ENCODE data around the gene UBXN10. TPM values are rescaled to one million over a fixed set of nuclear protein-coding genes. Genes with fewer than 3 reads are reported as not detected.

Gene UBXN10
- total RNA-seq, 1 donor from 2014 or later, result 0.49 TPM

DNA sequence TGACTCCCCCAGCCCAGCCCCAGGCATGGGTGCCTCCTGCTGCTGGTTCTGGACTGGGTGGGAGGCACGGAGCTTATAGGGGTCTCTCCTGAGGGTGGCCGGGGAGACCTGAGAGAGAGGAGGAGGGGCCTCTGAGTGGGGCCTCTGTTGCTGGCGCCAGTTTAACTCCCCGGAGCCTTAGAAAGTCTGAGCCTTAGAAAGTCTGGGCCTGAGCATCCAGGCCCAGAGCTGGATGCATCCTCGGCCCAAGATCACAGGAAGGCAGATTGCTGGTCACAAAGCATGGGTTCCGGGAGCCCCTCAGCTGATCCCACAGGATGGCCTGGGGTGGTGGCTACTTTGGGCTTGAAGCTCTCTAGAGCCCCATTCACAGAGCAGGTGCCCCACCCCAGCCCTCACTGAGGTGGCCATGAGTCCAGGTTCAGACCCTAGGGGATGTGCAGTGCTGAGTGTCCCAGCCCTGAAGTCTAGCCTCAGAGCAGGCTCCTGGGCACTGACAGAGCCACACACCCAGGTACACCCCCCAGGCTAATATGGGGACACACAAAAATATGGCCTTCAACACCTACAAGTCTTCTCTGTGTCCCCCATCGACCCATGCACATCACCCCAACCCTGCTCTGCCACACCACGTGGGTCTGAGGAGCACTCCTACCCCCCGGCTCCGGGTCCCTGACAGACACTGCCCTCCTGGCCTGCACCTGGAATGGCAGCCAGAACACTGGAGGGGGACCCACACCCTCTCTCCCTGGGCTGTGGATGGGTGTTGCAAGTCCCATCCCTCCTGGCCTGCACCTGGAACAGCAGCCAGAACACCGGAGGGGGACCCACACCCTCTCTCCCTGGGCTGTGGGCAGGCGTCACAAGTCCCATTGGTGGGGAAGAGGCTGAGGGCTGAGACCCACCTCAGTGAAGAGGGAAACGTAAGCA lies 37.1 kb upstream of the UBXN10 start:
- Histone ChIP-seq H3K4me3 (no peak overlapping the region), H3K27ac (no peak overlapping the region), H3K9me3 (no peaks in the 10 kb centered on the region), H3K36me3 (no peaks in the 10 kb centered on the region), H3K27me3 (no peaks in the 10 kb centered on the region), H3K4me1 (peaks cover 5% of the 10 kb centered on the region)
- DNase-seq (ENCODE audit: extremely low spot score in 2 of 2), result no peak
- intact Hi-C loops (cut with DNase I), result no loop called here
- TF ChIP-seq POLR2AphosphoS5 (IDR thresholded peaks at IDR 0.05; ENCODE audit: insufficient read depth in 1 of 2, low read depth in 1 of 2) (no peak), POLR2A (IDR thresholded peaks at IDR 0.05) (no peak)
- TF ChIP-seq, protein P1, sequence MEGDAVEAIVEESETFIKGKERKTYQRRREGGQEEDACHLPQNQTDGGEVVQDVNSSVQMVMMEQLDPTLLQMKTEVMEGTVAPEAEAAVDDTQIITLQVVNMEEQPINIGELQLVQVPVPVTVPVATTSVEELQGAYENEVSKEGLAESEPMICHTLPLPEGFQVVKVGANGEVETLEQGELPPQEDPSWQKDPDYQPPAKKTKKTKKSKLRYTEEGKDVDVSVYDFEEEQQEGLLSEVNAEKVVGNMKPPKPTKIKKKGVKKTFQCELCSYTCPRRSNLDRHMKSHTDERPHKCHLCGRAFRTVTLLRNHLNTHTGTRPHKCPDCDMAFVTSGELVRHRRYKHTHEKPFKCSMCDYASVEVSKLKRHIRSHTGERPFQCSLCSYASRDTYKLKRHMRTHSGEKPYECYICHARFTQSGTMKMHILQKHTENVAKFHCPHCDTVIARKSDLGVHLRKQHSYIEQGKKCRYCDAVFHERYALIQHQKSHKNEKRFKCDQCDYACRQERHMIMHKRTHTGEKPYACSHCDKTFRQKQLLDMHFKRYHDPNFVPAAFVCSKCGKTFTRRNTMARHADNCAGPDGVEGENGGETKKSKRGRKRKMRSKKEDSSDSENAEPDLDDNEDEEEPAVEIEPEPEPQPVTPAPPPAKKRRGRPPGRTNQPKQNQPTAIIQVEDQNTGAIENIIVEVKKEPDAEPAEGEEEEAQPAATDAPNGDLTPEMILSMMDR (IDR thresholded peaks at IDR 0.05), result no peak

DNA sequence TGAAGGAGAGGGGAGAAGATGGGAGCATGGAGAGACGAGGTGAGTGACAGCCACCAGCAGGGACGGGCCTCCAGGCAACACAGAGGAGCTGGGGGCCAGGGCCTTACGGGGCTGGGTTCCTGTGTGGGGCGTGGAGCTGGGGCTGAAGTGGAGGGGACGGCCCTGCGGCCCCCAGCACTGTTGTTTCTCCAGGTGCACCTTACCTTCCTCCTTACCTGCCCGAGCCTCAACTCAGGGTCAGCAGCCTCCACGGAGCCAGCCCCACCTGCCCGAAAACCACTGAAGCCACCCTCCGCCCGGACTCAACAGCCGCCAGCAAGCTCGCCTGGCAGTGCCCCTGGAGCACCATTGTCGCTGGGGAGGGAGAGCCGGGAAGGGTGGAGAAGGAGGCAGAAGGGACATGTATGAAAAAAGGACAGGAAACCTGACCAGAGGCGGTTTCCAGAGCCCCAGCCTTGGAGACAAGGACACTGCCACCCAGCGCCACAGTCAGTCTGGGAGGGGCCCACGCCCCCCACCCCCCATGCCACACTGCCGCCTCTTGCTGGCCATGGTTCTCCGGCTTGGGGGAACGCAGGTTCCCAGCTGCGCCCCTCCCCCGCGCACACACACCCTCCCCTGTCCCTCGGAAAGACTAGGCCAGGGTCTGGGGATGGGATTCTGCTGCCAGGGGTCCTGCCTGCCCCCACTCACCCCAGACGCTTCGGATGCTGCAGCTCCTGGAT lies 36.1 kb upstream of the UBXN10 start:
- Histone ChIP-seq H3K27ac (no peak overlapping the region), H3K4me1 (peaks cover 5% of the 10 kb centered on the region), H3K27me3 (no peaks in the 10 kb centered on the region), H3K36me3 (no peaks in the 10 kb centered on the region), H3K4me3 (no peak overlapping the region), H3K9me3 (no peaks in the 10 kb centered on the region)
- TF ChIP-seq POLR2AphosphoS5 (IDR thresholded peaks at IDR 0.05; ENCODE audit: insufficient read depth in 1 of 2, low read depth in 1 of 2), result no peak
- TF ChIP-seq POLR2A (IDR thresholded peaks at IDR 0.05), result no peak
- TF ChIP-seq, protein P1 (IDR thresholded peaks at IDR 0.05), result no peak
- no peak for DNase-seq (ENCODE audit: extremely low spot score in 2 of 2)
- intact Hi-C loops (cut with DNase I), result no loop called here

- intact Hi-C loops (cut with DNase I), result no loop called here
- Histone ChIP-seq H3K4me3 (no peak overlapping the region), H3K9me3 (no peaks in the 10 kb centered on the region), H3K36me3 (no peaks in the 10 kb centered on the region), H3K27ac (no peak overlapping the region), H3K27me3 (no peaks in the 10 kb centered on the region), H3K4me1 (peaks cover 5% of the 10 kb centered on the region)
- TF ChIP-seq, protein P1 (IDR thresholded peaks at IDR 0.05), result no peak
- TF ChIP-seq POLR2AphosphoS5 (IDR thresholded peaks at IDR 0.05; ENCODE audit: insufficient read depth in 1 of 2, low read depth in 1 of 2) (no peak), POLR2A (IDR thresholded peaks at IDR 0.05) (no peak)
- no peak for DNase-seq (ENCODE audit: extremely low spot score in 2 of 2)
Observed at GRCh38 chr1:20150326-20150705, 35.6 kb upstream of the UBXN10 start.

- no peak overlapping the region for H3K27ac ChIP-seq
- no peaks in the 10 kb centered on the region for H3K27me3 ChIP-seq
- peaks cover 5% of the 10 kb centered on the region for H3K4me1 ChIP-seq
- no peak for DNase-seq (ENCODE audit: extremely low spot score in 2 of 2)
- H3K36me3 ChIP-seq, result no peaks in the 10 kb centered on the region
- no peak overlapping the region for H3K4me3 ChIP-seq
- intact Hi-C loops (cut with DNase I), result no loop called here
- no peaks in the 10 kb centered on the region for H3K9me3 ChIP-seq
- TF ChIP-seq POLR2AphosphoS5 (IDR thresholded peaks at IDR 0.05; ENCODE audit: insufficient read depth in 1 of 2, low read depth in 1 of 2) (no peak), POLR2A (IDR thresholded peaks at IDR 0.05) (no peak)
- TF ChIP-seq, protein P1 (IDR thresholded peaks at IDR 0.05), result no peak
Observed at GRCh38 chr1:20150969-20151368, 34.9 kb upstream of the UBXN10 start.

Measured in vagina (tissue), 2 donors.